Measurements from ENCODE around the gene SDF4.

The SDF4 gene

DNA sequence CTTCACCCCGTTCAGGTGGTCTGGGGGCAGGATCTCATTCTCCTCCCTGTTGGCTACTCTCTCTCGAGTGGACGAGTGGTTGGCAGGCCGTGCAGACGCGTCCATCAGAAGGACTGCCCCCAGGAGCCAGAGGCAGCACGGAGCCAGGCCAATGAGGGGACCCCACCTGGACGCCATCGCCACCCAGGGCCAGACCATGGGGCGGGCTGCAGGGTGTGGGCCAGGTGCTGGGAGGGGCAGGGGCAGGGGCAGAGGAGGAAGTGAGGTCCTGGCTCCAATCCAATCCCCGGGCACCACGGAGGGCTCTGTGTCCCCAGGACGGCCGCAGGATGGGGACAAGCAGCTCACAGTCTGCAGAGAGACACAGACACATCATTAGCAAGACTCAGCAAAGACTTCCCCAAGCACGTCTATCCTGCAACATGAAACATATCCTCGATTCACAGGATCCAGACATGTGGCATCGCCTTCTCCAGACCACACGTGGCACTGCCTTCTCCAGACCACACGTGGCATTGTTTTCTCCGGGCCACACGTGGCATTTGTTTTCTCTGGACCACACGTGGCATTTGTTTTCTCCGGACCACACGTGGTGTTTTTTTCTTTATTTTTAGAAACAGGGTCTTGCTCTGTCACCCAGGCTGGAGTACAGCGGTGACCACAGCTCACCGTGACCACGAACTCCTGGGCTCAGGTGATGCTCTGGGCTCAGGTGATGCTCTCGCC lies 3.0 kb downstream of the SDF4 start:
- DNase-seq (ENCODE audit: low spot score): no peak

DNA sequence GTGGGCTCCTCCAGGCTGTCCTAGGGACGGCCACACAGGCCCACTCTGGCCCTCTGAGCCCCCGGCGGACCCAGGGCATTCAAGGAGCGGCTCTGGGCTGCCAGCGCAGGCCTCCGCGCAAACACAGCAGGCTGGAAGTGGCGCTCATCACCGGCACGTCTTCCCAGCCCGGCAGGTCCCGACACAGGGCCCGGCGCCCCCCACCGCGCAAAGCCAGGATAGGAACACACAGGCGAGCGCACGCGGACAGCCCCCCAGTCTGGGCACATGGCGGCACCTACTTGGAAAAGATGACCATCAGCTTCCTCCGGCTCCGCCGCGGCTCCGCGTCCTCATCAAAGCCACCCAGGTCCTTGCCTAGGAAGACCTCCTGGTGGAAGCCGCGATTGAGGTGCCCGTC lies 3.6 kb downstream of the SDF4 start:
- DNase-seq (ENCODE audit: low spot score): no peak

DNA sequence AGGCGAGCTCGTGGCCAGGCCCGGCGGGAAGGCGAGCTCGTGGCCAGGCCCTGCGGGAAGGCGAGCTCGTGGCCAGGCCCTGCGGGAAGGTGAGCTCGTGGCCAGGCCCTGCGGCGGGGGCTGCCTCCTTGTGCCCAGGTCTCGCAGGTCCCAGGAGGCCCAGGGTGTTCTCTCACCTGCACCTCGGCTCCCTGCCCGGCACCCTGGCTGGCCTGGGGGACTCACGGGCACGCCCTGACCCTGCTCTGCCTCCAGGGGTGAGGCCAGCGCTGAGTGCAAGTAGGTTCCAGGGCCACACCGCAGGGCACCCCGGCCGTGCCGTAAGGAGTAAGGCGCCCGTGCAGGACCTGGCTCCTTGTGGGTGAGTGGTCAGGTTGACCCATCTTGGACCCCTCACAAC lies 4.4 kb downstream of the SDF4 start:
- no peak for DNase-seq (ENCODE audit: low spot score)

DNA sequence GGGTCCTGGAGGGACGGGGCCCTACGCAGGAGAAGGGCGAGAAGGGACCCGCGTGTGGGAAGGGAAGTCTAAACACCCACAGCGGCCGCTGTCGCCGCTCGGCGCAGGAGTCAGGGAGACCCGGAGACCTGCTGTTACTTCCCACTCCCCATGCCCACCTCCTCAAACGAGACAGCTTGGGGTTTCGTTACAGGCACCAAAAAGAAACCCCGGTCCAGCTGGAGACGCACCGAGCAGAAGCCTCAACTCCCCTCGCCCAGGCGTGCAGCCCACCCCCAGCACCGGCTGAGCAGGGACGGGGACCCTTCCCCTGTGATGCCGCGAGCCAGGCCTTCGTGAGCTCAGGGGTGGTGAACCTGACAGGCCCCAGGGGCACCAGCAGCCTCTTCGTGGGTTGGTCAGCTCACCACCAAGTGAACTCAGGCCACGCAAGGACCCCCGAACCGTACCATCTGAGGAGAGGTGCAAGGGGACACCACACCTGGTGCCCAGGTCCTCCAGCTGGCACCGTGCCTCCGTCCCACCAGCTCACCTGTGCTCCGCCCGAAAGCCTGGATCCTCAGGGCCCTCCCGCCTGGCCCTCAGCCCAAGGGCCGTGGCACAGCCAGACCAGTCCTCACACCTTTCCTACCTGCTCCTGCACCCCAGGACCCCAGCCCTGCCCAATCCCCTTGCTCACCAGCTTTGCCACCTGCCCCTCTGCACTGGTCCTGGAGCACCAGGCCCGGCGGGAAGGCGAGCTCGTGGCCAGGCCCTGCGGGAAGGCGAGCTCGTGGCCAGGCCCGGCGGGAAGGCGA lies 5.0 kb downstream of the SDF4 start:
- no peak for DNase-seq (ENCODE audit: low spot score)

DNA sequence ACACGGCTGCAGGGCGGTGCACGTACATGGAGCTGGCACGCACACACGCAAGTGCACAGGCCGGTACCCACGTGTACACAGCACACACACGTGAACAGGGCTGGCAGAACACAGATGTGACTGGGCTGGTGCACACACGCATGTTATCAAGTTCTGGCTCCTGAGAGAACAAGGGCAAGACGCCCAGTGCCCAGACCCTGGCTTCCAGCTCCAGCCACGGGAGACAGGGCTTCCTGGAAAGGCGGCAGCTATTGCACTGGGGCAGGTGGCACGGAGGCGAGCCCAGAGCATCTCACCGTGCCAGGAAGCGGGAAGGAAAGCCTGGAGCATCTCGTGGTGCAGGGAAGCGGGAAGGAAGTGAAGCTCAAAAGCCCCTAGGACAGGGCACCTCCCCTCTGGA lies 5.9 kb downstream of the SDF4 start:
- no peak for DNase-seq (ENCODE audit: low spot score)

GRCh38 chr1:1225238-1225845 lies 6.5 kb downstream of the SDF4 start:
- no peak for DNase-seq (ENCODE audit: low spot score)

DNA sequence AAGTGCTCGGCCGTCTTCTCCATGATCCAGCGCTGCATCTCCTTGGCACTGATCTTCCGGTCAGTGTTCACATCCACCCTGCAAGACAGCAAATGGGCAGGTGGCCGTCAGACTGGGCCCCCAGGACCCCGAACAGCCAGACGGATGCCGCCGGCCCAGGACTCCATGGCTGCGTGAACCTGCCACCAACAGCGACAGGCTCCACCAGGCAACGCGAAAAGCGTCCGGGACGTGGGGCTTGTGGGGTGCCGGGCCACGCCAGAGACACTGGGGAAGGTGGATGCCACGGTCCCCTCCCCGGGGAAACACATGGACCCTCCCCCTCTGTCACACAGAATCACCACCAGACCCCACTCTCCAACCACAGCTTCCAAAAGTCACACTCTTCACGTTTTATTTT lies 7.9 kb downstream of the SDF4 start:
- DNase-seq (ENCODE audit: low spot score): no peak

GRCh38 chr1:1223321-1223720 lies 8.5 kb downstream of the SDF4 start:
- DNase-seq (ENCODE audit: low spot score): no peak

DNA sequence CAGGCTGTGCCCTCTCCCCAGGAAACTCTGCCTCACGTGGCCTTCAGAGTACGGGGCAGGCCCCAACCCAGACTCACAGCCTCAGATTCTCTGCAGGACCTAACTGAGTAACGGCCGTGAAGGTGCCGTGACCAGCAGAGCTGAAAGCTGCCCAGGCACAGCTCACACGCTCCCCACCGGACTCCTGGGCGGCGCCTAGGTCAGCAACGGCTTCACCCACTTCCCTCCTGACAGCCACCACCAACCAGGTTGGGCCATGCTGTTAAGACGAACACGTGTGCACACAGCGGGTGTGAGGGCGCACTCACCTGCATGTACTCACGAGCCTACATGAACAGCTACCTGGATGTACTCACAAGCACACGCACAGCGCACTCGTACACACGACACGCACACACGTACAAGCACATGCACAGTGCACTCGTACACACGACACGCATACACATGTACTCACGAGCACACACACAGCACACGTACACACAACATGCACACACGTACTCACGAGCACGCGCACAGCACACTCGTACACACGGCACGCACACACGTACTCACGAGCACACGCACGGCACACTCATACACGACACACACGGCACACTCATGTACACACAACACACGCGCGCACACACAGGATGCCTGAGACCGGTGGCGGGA lies 9.1 kb downstream of the SDF4 start:
- no peak for DNase-seq (ENCODE audit: low spot score)

DNA sequence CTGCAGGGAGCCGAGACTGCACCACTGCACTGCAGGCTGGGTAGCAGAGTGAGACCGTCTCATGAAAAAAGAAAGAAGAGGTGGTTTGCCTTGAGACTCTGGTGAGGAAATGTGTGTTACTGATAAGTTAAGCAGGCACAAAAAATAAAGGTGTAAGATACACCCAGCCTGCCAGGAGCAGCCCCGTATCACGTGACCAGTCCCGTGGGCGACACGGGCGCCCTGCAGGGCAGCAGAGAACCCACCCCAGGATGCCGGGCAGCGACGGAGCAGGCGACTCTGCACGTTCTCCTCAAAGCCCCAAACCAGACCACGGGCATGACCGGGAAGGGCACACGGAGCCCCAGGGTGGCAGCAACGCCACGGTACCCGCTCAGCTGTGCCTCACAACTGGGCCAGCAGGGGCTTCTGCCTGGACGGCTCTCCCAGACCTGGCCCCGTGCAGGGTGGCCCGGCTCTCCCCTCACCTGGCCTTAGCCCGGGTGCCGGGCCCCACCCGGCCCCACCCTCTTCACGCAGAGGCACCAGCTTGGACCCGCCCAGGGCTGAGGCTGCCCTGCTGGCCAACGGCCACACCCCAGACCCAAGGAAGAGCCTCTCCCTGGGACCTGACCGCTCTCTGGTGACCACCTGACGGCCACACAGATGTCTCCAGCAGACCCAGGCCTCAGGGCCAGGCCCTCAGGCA lies 9.8 kb downstream of the SDF4 start:
- DNase-seq (ENCODE audit: low spot score): no peak

DNA sequence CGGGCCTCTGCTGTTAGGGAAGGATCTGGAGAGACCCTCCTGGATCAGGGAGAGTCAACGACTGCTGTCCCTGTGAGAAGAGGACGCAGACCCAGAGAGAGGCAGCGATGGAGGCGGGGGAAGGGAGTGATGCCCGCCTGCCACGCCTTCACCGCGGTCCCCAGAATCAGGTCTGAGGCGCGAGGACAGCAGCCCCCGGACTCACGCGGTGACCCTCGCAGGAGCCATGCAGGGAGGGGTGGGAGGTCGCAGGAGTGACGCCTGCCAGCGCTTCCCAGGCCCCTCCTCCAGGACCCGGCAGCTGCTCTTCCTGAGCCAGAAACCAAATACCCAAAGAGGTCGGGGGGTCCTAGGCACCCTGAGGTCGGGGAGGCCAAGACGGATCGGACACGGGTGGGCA lies 11.6 kb downstream of the SDF4 start:
- DNase-seq (ENCODE audit: low spot score): no peak

GRCh38 chr1:1219341-1219740 lies 12.5 kb downstream of the SDF4 start:
- DNase-seq (ENCODE audit: low spot score): no peak

- no peak for DNase-seq (ENCODE audit: low spot score)
Observed at GRCh38 chr1:1218524-1219200, 13.1 kb downstream of the SDF4 start.

GRCh38 chr1:1217621-1218523 lies 13.9 kb downstream of the SDF4 start:
- DNase-seq (ENCODE audit: low spot score): no peak

DNA sequence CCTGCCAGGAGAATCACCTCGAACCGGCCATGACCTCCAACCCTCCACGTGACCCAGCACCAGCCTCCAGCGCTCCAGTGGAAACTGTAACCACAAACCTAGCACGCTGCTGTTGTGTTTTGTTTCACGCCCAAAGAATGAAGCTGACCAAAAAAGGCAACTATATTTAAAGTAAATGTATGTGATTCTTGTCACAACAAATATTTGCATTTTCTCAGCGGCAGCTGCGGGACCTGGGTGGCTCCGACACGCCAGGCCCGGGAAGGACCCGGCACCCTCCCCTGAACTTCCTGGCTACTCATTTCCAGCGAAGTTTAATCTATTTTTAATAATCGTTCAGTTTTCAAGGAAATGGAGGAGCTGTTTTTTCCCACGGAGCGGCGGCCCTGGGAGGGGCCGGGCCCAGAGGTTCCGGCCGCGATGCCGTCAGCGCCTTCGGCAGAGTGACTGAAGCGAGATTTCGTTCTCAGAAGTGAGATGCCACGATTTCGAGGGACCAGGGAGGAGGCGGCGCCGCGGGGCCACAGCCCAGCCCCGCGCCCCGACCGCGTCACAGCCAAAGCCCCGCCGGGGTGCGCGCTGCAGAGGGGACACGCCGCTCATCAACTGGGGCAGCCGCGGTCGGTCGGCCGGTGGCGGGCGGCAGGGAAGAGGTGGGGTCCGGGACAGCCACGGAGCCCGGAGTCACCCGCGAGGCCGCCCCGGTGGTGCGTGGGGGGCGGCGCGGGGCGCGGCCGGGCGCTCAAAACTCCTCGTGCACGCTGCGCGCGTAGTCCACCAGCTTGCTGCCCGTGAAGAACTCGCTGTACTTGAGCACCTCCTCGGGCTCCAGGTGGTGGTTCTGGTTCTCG lies 14.8 kb downstream of the SDF4 start:
- no peak for DNase-seq (ENCODE audit: low spot score)

GRCh38 chr1:1215881-1216605 lies 15.8 kb downstream of the SDF4 start:
- DNase-seq (ENCODE audit: low spot score): no peak

GRCh38 chr1:1215080-1215676 lies 16.6 kb downstream of the SDF4 start:
- DNase-seq (ENCODE audit: low spot score): no peak

Measured in GM03348 (cell line).